A549 treated with Hydrocortisone at 1 μM for 4 hours (cell line): Measurements from ENCODE around the gene LURAP1L. TPM values are rescaled to one million over a fixed set of nuclear protein-coding genes. Genes with fewer than 3 reads are reported as not detected.

Experiments
- total RNA-seq: library from RNA; stranded (reverse); fragments of 200-300 nt; extraction: Qiagen RNA extraction; gene quantifications from 5 replicates; pipeline ENCODE4 v1.2.3, GENCODE V29; 2022

LURAP1L gene, protein sequence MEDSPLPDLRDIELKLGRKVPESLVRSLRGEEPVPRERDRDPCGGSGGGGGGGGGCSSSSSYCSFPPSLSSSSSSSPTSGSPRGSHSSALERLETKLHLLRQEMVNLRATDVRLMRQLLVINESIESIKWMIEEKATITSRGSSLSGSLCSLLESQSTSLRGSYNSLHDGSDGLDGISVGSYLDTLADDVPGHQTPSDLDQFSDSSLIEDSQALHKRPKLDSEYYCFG
- 23.4 to 31.9 TPM (median 28.3 TPM) in 5 replicates for total RNA-seq

DNA sequence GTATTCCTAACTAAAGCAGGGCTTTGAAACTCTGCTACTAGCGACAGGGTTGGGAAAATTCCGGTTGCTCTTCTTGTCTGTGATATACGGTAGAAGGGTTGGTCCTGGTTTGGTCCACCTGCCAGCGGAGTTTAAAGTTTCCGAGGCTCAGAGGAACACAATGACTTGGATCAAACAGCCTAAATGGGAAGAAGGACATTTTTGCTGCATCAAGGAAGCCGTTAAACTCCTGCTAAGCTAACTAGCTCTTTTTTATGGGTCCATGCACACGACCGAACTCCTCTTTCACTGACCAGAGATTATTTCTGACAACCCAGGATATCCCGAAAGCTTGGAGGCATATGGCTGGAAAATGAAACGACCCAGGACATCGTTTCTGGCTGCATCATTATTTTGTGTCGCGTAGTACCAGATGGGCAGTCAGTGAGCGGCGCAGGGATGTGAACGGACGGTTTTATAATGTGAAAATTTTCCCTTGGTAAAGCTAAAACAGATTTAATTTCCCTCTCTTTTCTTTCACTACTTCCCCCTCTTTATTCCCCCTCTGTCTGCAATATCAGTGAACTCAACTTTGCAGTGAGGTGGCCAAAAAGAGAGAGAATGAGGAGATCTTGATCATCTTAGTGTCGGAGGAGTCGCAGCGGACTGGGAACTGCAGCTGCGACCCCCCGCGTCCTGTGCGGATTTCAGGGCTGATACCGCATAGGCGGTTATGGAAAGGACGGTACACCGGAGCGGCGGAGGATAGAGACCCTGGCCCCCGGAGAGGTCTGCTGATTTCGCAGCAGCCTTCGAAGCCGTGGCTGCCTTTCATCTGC lies at the start of gene LURAP1L:
LURAP1L (plus strand) TSS at position 160 of the 818 bp plus-strand sequence. CDS start 696 bp downstream, outside the sequence.

Other genes starting within 250 kb of the LURAP1L start
- gene TYRP1, start 81.6 kb upstream of the LURAP1L start, total RNA-seq: 0.05 TPM in 2 of 5 replicates, not detected in the others